ENCODE measurements around the gene KCTD4. TPM values are rescaled to one million over a fixed set of nuclear protein-coding genes. Genes with fewer than 3 reads are reported as not detected.
"Not testable (repeated sequence)": the region's sequence is repeated elsewhere in the genome, so short reads cannot be mapped to it uniquely, and the experiment has no call there.

The KCTD4 gene
- total RNA-seq (2021; fragmentation: NEBNext Ultra II Directional; extraction: Animal tissue kit (Norgen Biotek cat#: 25700)): 1 to 10 TPM in 4 of 6 experiments, under 1 TPM in 2; 0.73 to 4.5 (median 1.1) TPM
- long read RNA-seq, partial matches to known transcripts: 0 of 6 reads
- long read RNA-seq, other reads (novel, unspliced or antisense): 5 of 6 reads

- peak within 1 kb of the TSS; percentile 73 for H3K4me3 Mint-ChIP-seq
- H3K27me3 Mint-ChIP-seq (ENCODE audit: insufficient read depth): no peaks in the 10 kb centered on the region; the same call in 1 of the 2 replicates
- DNase-seq: peak; percentile 30
- TF ChIP-seq CTCF (IDR thresholded peaks at IDR 0.05): no peak
- peaks cover 88% of the 10 kb centered on the region for H3K4me1 Mint-ChIP-seq (ENCODE audit: low read depth)
- H3K9me3 Mint-ChIP-seq: no peaks in the 10 kb centered on the region
- H3K36me3 Mint-ChIP-seq (ENCODE audit: low read depth): peaks cover 30% of the 10 kb centered on the region
- peak within 1 kb of the TSS; percentile 69 for H3K27ac Mint-ChIP-seq
Observed at GRCh38 chr13:45200701-45201232, at the start of gene KCTD4. Gene KCTD4, minus strand, starts transcription at chr13:45201045. Its CDS starts 6,478 bp downstream, at chr13:45194567.

- DNase-seq: no peak
- no peaks in the 10 kb centered on the region for H3K27me3 Mint-ChIP-seq (ENCODE audit: insufficient read depth)
- H3K27ac Mint-ChIP-seq: no peak overlapping the region
- H3K9me3 Mint-ChIP-seq: no peaks in the 10 kb centered on the region
- no peak overlapping the region for H3K4me3 Mint-ChIP-seq
- peaks cover 16% of the 10 kb centered on the region for H3K4me1 Mint-ChIP-seq (ENCODE audit: low read depth)
- peaks cover 12% of the 10 kb centered on the region for H3K36me3 Mint-ChIP-seq (ENCODE audit: low read depth)
- no peak for TF ChIP-seq CTCF (IDR thresholded peaks at IDR 0.05)
Observed at GRCh38 chr13:45249662-45250061, 48.8 kb upstream of the KCTD4 start.

- not testable (repeated sequence) for H3K27me3 Mint-ChIP-seq (ENCODE audit: insufficient read depth); H3K4me3 Mint-ChIP-seq; DNase-seq; H3K27ac Mint-ChIP-seq; H3K36me3 Mint-ChIP-seq (ENCODE audit: low read depth); H3K9me3 Mint-ChIP-seq
- peaks cover 31% of the 10 kb centered on the region for H3K4me1 Mint-ChIP-seq (ENCODE audit: low read depth)
Observed at GRCh38 chr13:45244736-45245135, 43.9 kb upstream of the KCTD4 start.

GRCh38 chr13:45243077-45243476, 42.2 kb upstream of the KCTD4 start:
- H3K4me1 Mint-ChIP-seq (ENCODE audit: low read depth): peaks cover 47% of the 10 kb centered on the region
- no peak overlapping the region for H3K4me3 Mint-ChIP-seq
- no peak for TF ChIP-seq CTCF (IDR thresholded peaks at IDR 0.05)
- H3K9me3 Mint-ChIP-seq: no peaks in the 10 kb centered on the region
- H3K36me3 Mint-ChIP-seq (ENCODE audit: low read depth): no peaks in the 10 kb centered on the region
- H3K27me3 Mint-ChIP-seq (ENCODE audit: insufficient read depth): no peaks in the 10 kb centered on the region; the same call in 1 of the 2 replicates
- H3K27ac Mint-ChIP-seq: no peak overlapping the region; the same call in 1 of the 2 replicates
- DNase-seq: no peak

GRCh38 chr13:45242524-45242923, 41.7 kb upstream of the KCTD4 start:
- peak overlapping the region; percentile 16 for H3K4me3 Mint-ChIP-seq

More at GRCh38 chr13:45242524-45242923, 41.7 kb upstream of the KCTD4 start:
- Mint-ChIP-seq H3K27me3 (ENCODE audit: insufficient read depth) (no peaks in the 10 kb centered on the region; the same call in 1 of the 2 replicates), H3K27ac (peak overlapping the region; percentile 36), H3K9me3 (no peaks in the 10 kb centered on the region), H3K4me1 (ENCODE audit: low read depth) (peaks cover 47% of the 10 kb centered on the region), H3K36me3 (ENCODE audit: low read depth) (no peaks in the 10 kb centered on the region)
- DNase-seq: no peak
- TF ChIP-seq CTCF (IDR thresholded peaks at IDR 0.05): no peak

Measured in HFFc6 (cell line).